ENCODE results near the gene JAKMIP3.

Gene JAKMIP3

GRCh38 chr10:132094581-132095234 is 29.0 kb downstream of the JAKMIP3 start:
- Histone ChIP-seq H3K4me3 (ENCODE audit: low read length) (no peak overlapping the region), H3K9ac (ENCODE audit: low read length) (no peak overlapping the region), H3K36me3 (ENCODE audit: control insufficient read depth, insufficient read depth, low read length, severe bottlenecking) (no peaks in the 10 kb centered on the region), H3K27me3 (replicated peaks; ENCODE audit: control insufficient read depth, insufficient read depth, low read length) (peaks cover 13% of the 10 kb centered on the region), H3K9me3 (ENCODE audit: control insufficient read depth, low read length) (no peaks in the 10 kb centered on the region), H3K4me1 (ENCODE audit: control insufficient read depth, insufficient read depth, low read length) (no peaks in the 10 kb centered on the region)
- no peak for DNase-seq (ENCODE audit: low read depth)

GRCh38 chr10:132095403-132096113 is 29.8 kb downstream of the JAKMIP3 start:
- no peak overlapping the region for H3K4me3 ChIP-seq (ENCODE audit: low read length)
- H3K9me3 ChIP-seq (ENCODE audit: control insufficient read depth, low read length), result no peaks in the 10 kb centered on the region
- H3K4me1 ChIP-seq (ENCODE audit: control insufficient read depth, insufficient read depth, low read length), result no peaks in the 10 kb centered on the region
- H3K9ac ChIP-seq (ENCODE audit: low read length), result no peak overlapping the region
- H3K27me3 ChIP-seq (replicated peaks; ENCODE audit: control insufficient read depth, insufficient read depth, low read length), result peaks cover 15% of the 10 kb centered on the region
- DNase-seq (ENCODE audit: low read depth), result no peak
- H3K36me3 ChIP-seq (ENCODE audit: control insufficient read depth, insufficient read depth, low read length, severe bottlenecking), result no peaks in the 10 kb centered on the region

DNA sequence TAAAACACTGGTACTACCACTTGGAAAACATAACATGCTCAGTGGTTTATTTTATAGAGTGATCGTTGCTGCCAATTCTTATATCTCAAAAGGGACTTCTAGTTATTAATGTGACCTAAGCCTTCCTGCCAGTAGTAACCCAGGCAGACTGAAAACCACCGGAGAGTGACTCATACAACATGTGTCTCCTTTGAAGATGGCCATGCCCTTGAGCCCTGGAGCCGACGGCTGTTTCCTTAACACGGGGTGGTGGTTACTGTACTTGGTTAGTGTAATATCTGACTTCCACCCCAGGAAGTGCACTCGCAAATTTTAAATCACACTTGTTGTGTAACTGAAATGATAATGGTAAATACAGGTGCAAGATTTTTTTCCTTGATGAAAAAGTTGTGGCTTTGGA is 30.5 kb downstream of the JAKMIP3 start:
- Histone ChIP-seq H3K9ac (ENCODE audit: low read length) (no peak overlapping the region), H3K4me3 (ENCODE audit: low read length) (no peak overlapping the region), H3K27me3 (replicated peaks; ENCODE audit: control insufficient read depth, insufficient read depth, low read length) (peaks cover 20% of the 10 kb centered on the region), H3K9me3 (ENCODE audit: control insufficient read depth, low read length) (no peaks in the 10 kb centered on the region), H3K36me3 (ENCODE audit: control insufficient read depth, insufficient read depth, low read length, severe bottlenecking) (no peaks in the 10 kb centered on the region), H3K4me1 (ENCODE audit: control insufficient read depth, insufficient read depth, low read length) (no peaks in the 10 kb centered on the region)
- DNase-seq (ENCODE audit: low read depth), result no peak

- H3K9ac ChIP-seq (ENCODE audit: low read length), result no peak overlapping the region
- DNase-seq (ENCODE audit: low read depth), result no peak
- no peaks in the 10 kb centered on the region for H3K36me3 ChIP-seq (ENCODE audit: control insufficient read depth, insufficient read depth, low read length, severe bottlenecking)
- H3K9me3 ChIP-seq (ENCODE audit: control insufficient read depth, low read length), result no peaks in the 10 kb centered on the region
- H3K4me3 ChIP-seq (ENCODE audit: low read length), result no peak overlapping the region
- H3K4me1 ChIP-seq (ENCODE audit: control insufficient read depth, insufficient read depth, low read length), result no peaks in the 10 kb centered on the region
- H3K27me3 ChIP-seq (replicated peaks; ENCODE audit: control insufficient read depth, insufficient read depth, low read length), result peaks cover 25% of the 10 kb centered on the region
These were observed 31.2 kb downstream of the JAKMIP3 start for GRCh38 chr10:132096863-132097478.

- H3K36me3 ChIP-seq (ENCODE audit: control insufficient read depth, insufficient read depth, low read length, severe bottlenecking), result no peaks in the 10 kb centered on the region
- H3K9ac ChIP-seq (ENCODE audit: low read length), result no peak overlapping the region
- DNase-seq (ENCODE audit: low read depth), result no peak
- H3K27me3 ChIP-seq (replicated peaks; ENCODE audit: control insufficient read depth, insufficient read depth, low read length), result peaks cover 25% of the 10 kb centered on the region
- no peak overlapping the region for H3K4me3 ChIP-seq (ENCODE audit: low read length)
- H3K9me3 ChIP-seq (ENCODE audit: control insufficient read depth, low read length), result no peaks in the 10 kb centered on the region
- no peaks in the 10 kb centered on the region for H3K4me1 ChIP-seq (ENCODE audit: control insufficient read depth, insufficient read depth, low read length)
These were observed 32.0 kb downstream of the JAKMIP3 start for GRCh38 chr10:132097609-132098377.

DNA sequence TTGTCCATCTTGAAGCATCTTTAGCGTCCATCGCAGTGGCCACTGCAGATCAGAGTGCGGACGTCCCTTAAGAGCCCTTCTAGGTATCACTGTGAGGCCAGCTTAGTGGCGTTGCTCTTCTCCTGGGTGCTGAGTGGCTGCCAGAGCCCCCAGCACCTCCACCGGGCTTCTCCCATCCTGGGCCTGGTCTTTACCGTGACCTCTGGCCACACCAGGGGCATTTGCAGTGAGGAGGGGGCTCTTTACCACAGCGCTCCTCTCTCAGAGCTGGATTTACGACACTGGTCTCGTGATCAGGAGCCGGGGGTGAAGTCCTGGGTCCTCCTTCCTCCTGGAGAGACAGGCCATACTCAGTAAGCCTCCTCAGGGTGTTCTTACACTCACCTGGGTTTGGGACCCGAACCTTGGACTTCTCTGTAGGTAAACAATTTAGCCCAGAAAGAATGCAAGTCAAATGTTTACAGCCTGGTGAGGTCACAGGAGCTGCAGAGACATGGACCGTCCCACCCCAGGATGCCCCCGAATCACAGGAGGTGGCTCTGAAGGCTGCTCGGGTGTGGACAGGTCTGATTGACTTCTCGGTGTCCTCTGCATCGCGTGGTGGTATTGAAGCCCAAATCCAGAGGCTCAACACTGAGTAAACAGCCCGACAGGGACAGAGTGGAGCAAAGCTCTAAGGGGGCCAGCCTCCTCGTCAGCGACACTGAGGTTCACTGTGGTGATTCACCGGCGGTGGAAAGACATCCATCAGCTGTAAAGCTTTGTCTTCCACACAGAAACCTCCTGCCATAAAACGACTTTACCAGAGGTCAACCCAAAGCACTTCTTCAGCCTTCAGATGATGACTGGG is 33.0 kb downstream of the JAKMIP3 start:
- H3K9ac ChIP-seq (ENCODE audit: low read length), result no peak overlapping the region
- no peaks in the 10 kb centered on the region for H3K4me1 ChIP-seq (ENCODE audit: control insufficient read depth, insufficient read depth, low read length)
- H3K27me3 ChIP-seq (replicated peaks; ENCODE audit: control insufficient read depth, insufficient read depth, low read length), result peaks cover 25% of the 10 kb centered on the region
- no peak for DNase-seq (ENCODE audit: low read depth)
- H3K9me3 ChIP-seq (ENCODE audit: control insufficient read depth, low read length), result no peaks in the 10 kb centered on the region
- no peak overlapping the region for H3K4me3 ChIP-seq (ENCODE audit: low read length)
- no peaks in the 10 kb centered on the region for H3K36me3 ChIP-seq (ENCODE audit: control insufficient read depth, insufficient read depth, low read length, severe bottlenecking)

DNA sequence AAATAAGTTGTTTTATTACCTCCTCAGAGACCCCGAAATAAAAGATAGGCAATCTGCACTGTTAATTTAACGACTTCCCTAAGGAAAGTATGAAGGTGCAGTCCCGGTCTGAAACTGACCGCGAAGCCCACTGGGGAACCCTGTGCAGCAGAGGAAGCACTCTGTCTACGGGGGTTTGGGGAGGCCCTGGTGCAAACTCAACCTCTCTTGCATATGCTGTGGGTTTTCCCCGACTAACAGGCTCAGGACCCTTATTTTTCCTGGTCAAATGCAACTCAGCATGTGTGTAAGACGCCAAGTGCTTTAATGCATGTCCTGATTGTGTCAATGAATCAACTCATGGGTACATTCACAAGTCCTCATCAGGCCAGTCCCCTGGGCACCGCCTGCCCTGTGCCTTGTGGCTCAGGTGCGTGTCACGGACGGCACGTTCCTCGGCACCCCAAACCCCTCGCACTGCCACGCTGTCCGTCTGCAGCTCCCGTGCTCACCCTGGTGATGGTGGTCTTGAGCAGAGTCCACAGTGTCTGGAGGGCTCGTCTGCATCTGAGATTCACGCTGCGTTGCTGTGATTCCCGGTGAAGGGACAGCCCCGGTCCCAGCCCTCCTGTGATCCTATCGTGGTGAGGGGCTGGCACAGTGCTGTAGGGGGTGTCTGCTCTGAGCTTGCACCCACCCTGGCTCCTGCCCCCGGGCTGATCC is 33.8 kb downstream of the JAKMIP3 start:
- H3K9me3 ChIP-seq (ENCODE audit: control insufficient read depth, low read length), result no peaks in the 10 kb centered on the region

DNA sequence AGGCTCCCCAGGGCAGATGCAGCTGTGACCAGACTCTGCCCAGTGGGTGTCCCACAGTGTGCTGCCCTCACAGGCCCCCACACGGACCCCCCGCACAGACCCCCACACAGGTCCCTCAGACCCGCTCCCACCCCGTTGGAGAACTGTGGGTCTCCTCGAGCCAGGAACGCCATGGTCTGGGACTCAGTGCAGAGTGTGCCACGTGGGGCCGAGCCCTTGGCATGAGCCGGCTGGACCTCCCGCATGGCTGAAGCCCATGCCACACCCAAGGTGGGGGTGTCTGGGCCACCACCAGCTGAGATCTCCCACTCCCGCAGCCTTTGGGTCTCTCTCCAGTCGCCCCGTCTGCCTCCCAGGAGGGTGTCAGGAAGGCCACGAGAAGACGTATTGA is 34.3 kb downstream of the JAKMIP3 start:
- no peaks in the 10 kb centered on the region for H3K9me3 ChIP-seq (ENCODE audit: control insufficient read depth, low read length)
- H3K27me3 ChIP-seq (replicated peaks; ENCODE audit: control insufficient read depth, insufficient read depth, low read length), result peaks cover 28% of the 10 kb centered on the region
- no peaks in the 10 kb centered on the region for H3K4me1 ChIP-seq (ENCODE audit: control insufficient read depth, insufficient read depth, low read length)
- H3K36me3 ChIP-seq (ENCODE audit: control insufficient read depth, insufficient read depth, low read length, severe bottlenecking), result no peaks in the 10 kb centered on the region
- H3K4me3 ChIP-seq (ENCODE audit: low read length), result no peak overlapping the region
- no peak overlapping the region for H3K9ac ChIP-seq (ENCODE audit: low read length)
- DNase-seq (ENCODE audit: low read depth), result no peak

More for the DNA sequence above, 33.8 kb downstream of the JAKMIP3 start:
- Histone ChIP-seq H3K4me3 (ENCODE audit: low read length) (no peak overlapping the region), H3K36me3 (ENCODE audit: control insufficient read depth, insufficient read depth, low read length, severe bottlenecking) (no peaks in the 10 kb centered on the region), H3K27me3 (replicated peaks; ENCODE audit: control insufficient read depth, insufficient read depth, low read length) (peaks cover 28% of the 10 kb centered on the region), H3K9ac (ENCODE audit: low read length) (no peak overlapping the region), H3K4me1 (ENCODE audit: control insufficient read depth, insufficient read depth, low read length) (no peaks in the 10 kb centered on the region)
- no peak for DNase-seq (ENCODE audit: low read depth)

DNA sequence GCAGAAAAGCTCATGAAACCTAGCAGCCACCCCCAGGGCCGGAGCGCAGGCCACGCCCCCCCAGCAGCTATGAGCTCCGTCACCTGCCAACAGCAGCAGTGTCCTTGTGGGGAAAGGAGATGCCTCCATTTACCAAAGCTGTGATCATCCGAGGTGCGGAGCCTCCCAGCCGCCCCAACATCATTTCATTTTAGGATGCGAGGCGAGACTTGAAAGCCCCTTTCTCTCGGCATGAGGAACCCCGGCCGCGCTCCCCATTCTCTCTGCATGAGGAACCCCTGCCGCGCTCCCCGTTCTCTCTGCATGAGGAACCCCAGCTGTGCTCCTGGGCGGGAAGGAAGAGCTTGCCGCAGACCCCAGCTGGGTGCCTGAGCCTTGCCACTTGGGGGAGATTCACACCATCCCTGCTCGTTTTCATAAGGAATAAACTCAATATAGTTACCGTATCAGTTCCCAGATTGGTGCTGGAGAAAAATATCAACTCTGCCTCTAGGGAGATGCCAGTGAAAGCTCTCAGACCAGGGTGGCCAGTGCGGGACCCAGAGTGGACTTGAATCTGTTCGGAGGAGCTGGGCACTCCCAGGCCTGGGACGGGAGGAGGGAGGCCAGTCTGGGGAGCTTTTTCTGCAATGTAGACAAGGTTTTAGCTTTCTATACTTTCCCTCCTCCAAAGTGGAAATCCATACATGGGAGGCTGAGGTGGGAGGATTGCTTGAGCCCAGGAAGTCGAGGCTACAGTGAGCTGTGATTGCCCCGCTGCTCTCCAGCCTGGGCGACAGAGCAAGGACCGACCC is 35.0 kb downstream of the JAKMIP3 start:
- Histone ChIP-seq H3K9ac (ENCODE audit: low read length) (no peak overlapping the region), H3K36me3 (ENCODE audit: control insufficient read depth, insufficient read depth, low read length, severe bottlenecking) (no peaks in the 10 kb centered on the region), H3K4me3 (ENCODE audit: low read length) (no peak overlapping the region), H3K9me3 (ENCODE audit: control insufficient read depth, low read length) (no peaks in the 10 kb centered on the region), H3K27me3 (replicated peaks; ENCODE audit: control insufficient read depth, insufficient read depth, low read length) (peaks cover 28% of the 10 kb centered on the region), H3K4me1 (ENCODE audit: control insufficient read depth, insufficient read depth, low read length) (no peaks in the 10 kb centered on the region)
- no peak for DNase-seq (ENCODE audit: low read depth)

- Histone ChIP-seq H3K4me3 (ENCODE audit: low read length) (no peak overlapping the region), H3K36me3 (ENCODE audit: control insufficient read depth, insufficient read depth, low read length, severe bottlenecking) (no peaks in the 10 kb centered on the region), H3K4me1 (ENCODE audit: control insufficient read depth, insufficient read depth, low read length) (no peaks in the 10 kb centered on the region), H3K9ac (ENCODE audit: low read length) (no peak overlapping the region), H3K27me3 (replicated peaks; ENCODE audit: control insufficient read depth, insufficient read depth, low read length) (peaks cover 28% of the 10 kb centered on the region), H3K9me3 (ENCODE audit: control insufficient read depth, low read length) (no peaks in the 10 kb centered on the region)
- no peak for DNase-seq (ENCODE audit: low read depth)
These were observed 35.8 kb downstream of the JAKMIP3 start for GRCh38 chr10:132101529-132101928.
